NCI-H774 (cell line): ENCODE data around the gene KCNJ11.

Experiments
- DNase-seq: peaks from one replicate; lab custom pipeline; 2025; lab: John Stamatoyannopoulos, UW

Gene KCNJ11

GRCh38 chr11:17366495-17366894, 22.0 kb downstream of the KCNJ11 start:
- no peak for DNase-seq

GRCh38 chr11:17354601-17354991, 33.9 kb downstream of the KCNJ11 start:
- DNase-seq = peak; percentile 60

- DNase-seq = no peak
These were observed 34.4 kb downstream of the KCNJ11 start for GRCh38 chr11:17353821-17354600.

- peak; percentile 73 for DNase-seq
These were observed 35.3 kb downstream of the KCNJ11 start for GRCh38 chr11:17352950-17353820.

- no peak for DNase-seq
These were observed 36.8 kb downstream of the KCNJ11 start, which contains the start of gene NCR3LG1 for GRCh38 chr11:17351510-17352176. NCR3LG1 (plus strand) TSS chr11:17351800; CDS start chr11:17351970, 170 bp downstream.

- DNase-seq = no peak
These were observed 37.3 kb downstream of the KCNJ11 start for GRCh38 chr11:17351172-17351509.

GRCh38 chr11:17350455-17351171, 37.8 kb downstream of the KCNJ11 start:
- DNase-seq = no peak

- no peak for DNase-seq
These were observed 40.8 kb downstream of the KCNJ11 start for GRCh38 chr11:17347676-17348075.

- no peak for DNase-seq
These were observed 44.6 kb downstream of the KCNJ11 start for GRCh38 chr11:17343907-17344306.

- DNase-seq = no peak
These were observed 45.2 kb downstream of the KCNJ11 start for GRCh38 chr11:17343257-17343656.
